Type B pancreatic cell (in vitro differentiated cells): Measurements from ENCODE around the gene DDX28. TPM values are rescaled to one million over a fixed set of nuclear protein-coding genes. Genes with fewer than 3 reads are reported as not detected.
"Not testable (repeated sequence)": the region's sequence is repeated elsewhere in the genome, so short reads cannot be mapped to it uniquely, and the experiment has no call there.

ENCODE experiments used
- DNase-seq: peaks from one replicate; pipeline ENCODE4 v3.0.0; 2021; ENCODE audit warnings: mixed read lengths; ENCODE audit not compliant: unreplicated experiment; ENCODE audit errors: extremely low spot score
- H3K27ac Mint-ChIP-seq: 2 replicates; pipeline ENCODE4 v1.8.0; 2021; ENCODE audit warnings: mild to moderate bottlenecking, mixed read lengths
- H3K27me3 Mint-ChIP-seq: 2 replicates; pipeline ENCODE4 v1.8.0; 2021; ENCODE audit warnings: mixed read lengths
- H3K36me3 Mint-ChIP-seq: 2 replicates; pipeline ENCODE4 v1.8.0; 2021; ENCODE audit warnings: mixed read lengths
- H3K4me1 Mint-ChIP-seq: one replicate; pipeline ENCODE4 v1.8.0; 2021; ENCODE audit warnings: mixed read lengths; ENCODE audit not compliant: unreplicated experiment
- H3K4me3 Mint-ChIP-seq: 2 replicates; pipeline ENCODE4 v1.8.0; 2021; ENCODE audit warnings: mild to moderate bottlenecking, mixed read lengths
- H3K9me3 Mint-ChIP-seq: 2 replicates; pipeline ENCODE4 v1.8.0; 2021; ENCODE audit warnings: mixed read lengths
- CTCF ChIP-seq: fragments of 200-600 bp; sonication (generic); conservative IDR thresholded peaks from 2 replicates; pipeline ENCODE4 v1.5.0; 2021; ENCODE audit warnings: antibody characterized with exemption, mild to moderate bottlenecking
- total RNA-seq: library from RNA; stranded (reverse); gene quantifications from 2 replicates; pipeline ENCODE4 v1.2.1, GENCODE V29; 2021; ENCODE audit warnings: low replicate concordance

Gene DDX28
- total RNA-seq, 1 donor from 2014 or later: 14.7 TPM

- no peak for TF ChIP-seq CTCF
- Mint-ChIP-seq H3K9me3 (no peaks in the 10 kb centered on the region), H3K4me3 (no peak overlapping the region), H3K4me1 (peaks cover 8% of the 10 kb centered on the region), H3K27ac (no peak overlapping the region), H3K36me3 (peaks cover 3% of the 10 kb centered on the region), H3K27me3 (peaks cover 7% of the 10 kb centered on the region)
- no peak for DNase-seq
Observed at GRCh38 chr16:68019167-68019680, 3.8 kb downstream of the DDX28 start.

- H3K9me3 Mint-ChIP-seq: no peaks in the 10 kb centered on the region
- H3K4me1 Mint-ChIP-seq: no peaks in the 10 kb centered on the region
- no peak within 1 kb of the TSS for H3K27ac Mint-ChIP-seq
- no peak for DNase-seq
- peaks cover 15% of the 10 kb centered on the region for H3K27me3 Mint-ChIP-seq
- no peak for TF ChIP-seq CTCF
- no peak within 1 kb of the TSS for H3K4me3 Mint-ChIP-seq
- no peaks in the 10 kb centered on the region for H3K36me3 Mint-ChIP-seq
Observed at GRCh38 chr16:68015681-68016080, 7.4 kb downstream of the DDX28 start, which contains the start of gene DPEP2NB. Gene DPEP2NB (minus strand): TSS chr16:68015911. CDS start chr16:68015770, 141 bp downstream.

- no peak for DNase-seq
- no peaks in the 10 kb centered on the region for H3K4me1 Mint-ChIP-seq
- no peaks in the 10 kb centered on the region for H3K36me3 Mint-ChIP-seq
- no peak overlapping the region for H3K4me3 Mint-ChIP-seq
- H3K27me3 Mint-ChIP-seq: peaks cover 23% of the 10 kb centered on the region
- no peaks in the 10 kb centered on the region for H3K9me3 Mint-ChIP-seq
- TF ChIP-seq CTCF: no peak
- no peak overlapping the region for H3K27ac Mint-ChIP-seq
Observed at GRCh38 chr16:68013440-68013839, 9.6 kb downstream of the DDX28 start.

- H3K27me3 Mint-ChIP-seq: peaks cover 23% of the 10 kb centered on the region
- H3K4me3 Mint-ChIP-seq, DNase-seq, H3K36me3 Mint-ChIP-seq, H3K9me3 Mint-ChIP-seq, H3K4me1 Mint-ChIP-seq: not testable (repeated sequence)
- peak overlapping the region; percentile 49 for H3K27ac Mint-ChIP-seq
Observed at GRCh38 chr16:68009872-68010271, 13.2 kb downstream of the DDX28 start.

- H3K4me3 Mint-ChIP-seq: no peak overlapping the region
- DNase-seq: no peak
- H3K36me3 Mint-ChIP-seq: no peaks in the 10 kb centered on the region
- no peak for TF ChIP-seq CTCF
- peak overlapping the region; percentile 65 for H3K27ac Mint-ChIP-seq
- H3K9me3 Mint-ChIP-seq: no peaks in the 10 kb centered on the region
- H3K27me3 Mint-ChIP-seq: peaks cover 18% of the 10 kb centered on the region
- H3K4me1 Mint-ChIP-seq: no peaks in the 10 kb centered on the region
Observed at GRCh38 chr16:68009157-68009735, 13.8 kb downstream of the DDX28 start.

GRCh38 chr16:68005786-68006286 lies 17.2 kb downstream of the DDX28 start:
- peak overlapping the region; percentile 97 for H3K27ac Mint-ChIP-seq

More at GRCh38 chr16:68005786-68006286, 17.2 kb downstream of the DDX28 start:
- no peak for TF ChIP-seq CTCF
- peak overlapping the region; percentile 65 for H3K4me3 Mint-ChIP-seq
- H3K9me3 Mint-ChIP-seq: no peaks in the 10 kb centered on the region
- H3K36me3 Mint-ChIP-seq: no peaks in the 10 kb centered on the region
- H3K4me1 Mint-ChIP-seq: no peaks in the 10 kb centered on the region
- H3K27me3 Mint-ChIP-seq: peaks cover 10% of the 10 kb centered on the region
- DNase-seq: no peak
